ENCODE data around the gene MAVS.

The MAVS gene

GRCh38 chr20:3858689-3859088, 12.1 kb downstream of the MAVS start:
- no peak overlapping the region for H3K27ac Mint-ChIP-seq
- no peaks in the 10 kb centered on the region for H3K4me1 Mint-ChIP-seq (ENCODE audit: low read depth)
- H3K36me3 Mint-ChIP-seq (ENCODE audit: low read depth), result peaks cover 52% of the 10 kb centered on the region
- no peak overlapping the region for H3K4me3 Mint-ChIP-seq
- H3K9me3 Mint-ChIP-seq, result no peaks in the 10 kb centered on the region
- H3K27me3 Mint-ChIP-seq, result no peaks in the 10 kb centered on the region

- peaks cover 58% of the 10 kb centered on the region for H3K36me3 Mint-ChIP-seq (ENCODE audit: low read depth)
- no peaks in the 10 kb centered on the region for H3K4me1 Mint-ChIP-seq (ENCODE audit: low read depth)
- H3K9me3 Mint-ChIP-seq, result no peaks in the 10 kb centered on the region
- no peak overlapping the region for H3K4me3 Mint-ChIP-seq
- no peaks in the 10 kb centered on the region for H3K27me3 Mint-ChIP-seq
- no peak overlapping the region for H3K27ac Mint-ChIP-seq
Measured at GRCh38 chr20:3861191-3861590, 14.6 kb downstream of the MAVS start.

DNA sequence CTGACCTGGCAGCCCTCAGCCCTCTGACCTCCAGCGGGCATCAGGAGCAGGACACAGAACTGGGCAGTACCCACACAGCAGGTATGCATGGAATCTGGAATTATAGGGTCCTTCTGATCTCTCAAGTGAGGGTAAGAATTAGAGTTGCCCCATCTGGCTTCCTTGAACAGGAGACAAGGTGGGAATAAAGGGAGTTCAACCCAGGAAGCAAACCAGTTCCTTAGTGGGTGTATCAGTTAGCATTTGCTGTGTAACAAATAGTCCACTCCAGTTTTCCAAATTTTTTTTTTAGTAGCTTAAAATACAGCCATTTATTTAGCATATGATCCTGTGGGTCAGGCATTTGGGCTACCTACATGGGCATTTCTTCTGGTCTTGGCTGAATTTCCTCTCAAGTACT, 15.7 kb downstream of the MAVS start:
- no peaks in the 10 kb centered on the region for H3K4me1 Mint-ChIP-seq (ENCODE audit: low read depth)
- no peak overlapping the region for H3K4me3 Mint-ChIP-seq
- H3K9me3 Mint-ChIP-seq, result no peaks in the 10 kb centered on the region
- peaks cover 49% of the 10 kb centered on the region for H3K36me3 Mint-ChIP-seq (ENCODE audit: low read depth)
- no peaks in the 10 kb centered on the region for H3K27me3 Mint-ChIP-seq
- no peak overlapping the region for H3K27ac Mint-ChIP-seq

DNA sequence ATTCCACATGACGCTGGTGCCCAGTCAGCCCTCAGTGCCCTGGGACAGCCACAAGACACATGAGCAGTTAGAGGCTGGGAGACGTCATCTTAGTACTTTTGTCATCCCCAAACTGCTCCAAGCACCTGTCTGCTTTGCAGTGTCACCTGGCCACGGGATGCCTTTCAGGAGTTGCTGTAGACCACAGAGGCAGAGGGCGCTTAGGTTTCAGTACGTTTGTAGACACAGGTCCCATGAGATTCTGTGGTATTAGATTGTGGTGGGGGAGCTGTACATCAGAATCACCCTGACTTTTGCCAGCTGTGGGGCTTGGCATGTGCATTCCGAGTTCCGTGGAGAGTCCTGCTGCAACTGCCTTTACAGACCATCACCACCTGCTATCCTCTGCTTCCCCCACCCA, 16.7 kb downstream of the MAVS start:
- Mint-ChIP-seq H3K9me3 (no peaks in the 10 kb centered on the region), H3K4me1 (ENCODE audit: low read depth) (no peaks in the 10 kb centered on the region), H3K4me3 (no peak overlapping the region), H3K27me3 (no peaks in the 10 kb centered on the region), H3K27ac (no peak overlapping the region), H3K36me3 (ENCODE audit: low read depth) (peaks cover 42% of the 10 kb centered on the region)

DNA sequence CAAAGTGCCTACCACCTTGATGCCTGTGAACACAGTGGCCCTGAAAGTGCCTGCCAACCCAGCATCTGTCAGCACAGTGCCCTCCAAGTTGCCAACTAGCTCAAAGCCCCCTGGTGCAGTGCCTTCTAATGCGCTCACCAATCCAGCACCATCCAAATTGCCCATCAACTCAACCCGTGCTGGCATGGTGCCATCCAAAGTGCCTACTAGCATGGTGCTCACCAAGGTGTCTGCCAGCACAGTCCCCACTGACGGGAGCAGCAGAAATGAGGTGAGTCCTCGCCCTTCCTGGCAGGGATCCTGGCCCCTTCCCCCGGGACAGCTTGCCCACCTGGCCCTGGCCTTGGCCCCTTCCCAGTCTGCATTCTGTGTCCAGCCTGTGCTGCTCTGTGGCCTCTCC, 17.9 kb downstream of the MAVS start:
- Mint-ChIP-seq H3K27me3 (no peaks in the 10 kb centered on the region), H3K4me1 (ENCODE audit: low read depth) (no peaks in the 10 kb centered on the region), H3K9me3 (no peaks in the 10 kb centered on the region), H3K27ac (no peak overlapping the region), H3K36me3 (ENCODE audit: low read depth) (peaks cover 35% of the 10 kb centered on the region), H3K4me3 (no peak overlapping the region)

DNA sequence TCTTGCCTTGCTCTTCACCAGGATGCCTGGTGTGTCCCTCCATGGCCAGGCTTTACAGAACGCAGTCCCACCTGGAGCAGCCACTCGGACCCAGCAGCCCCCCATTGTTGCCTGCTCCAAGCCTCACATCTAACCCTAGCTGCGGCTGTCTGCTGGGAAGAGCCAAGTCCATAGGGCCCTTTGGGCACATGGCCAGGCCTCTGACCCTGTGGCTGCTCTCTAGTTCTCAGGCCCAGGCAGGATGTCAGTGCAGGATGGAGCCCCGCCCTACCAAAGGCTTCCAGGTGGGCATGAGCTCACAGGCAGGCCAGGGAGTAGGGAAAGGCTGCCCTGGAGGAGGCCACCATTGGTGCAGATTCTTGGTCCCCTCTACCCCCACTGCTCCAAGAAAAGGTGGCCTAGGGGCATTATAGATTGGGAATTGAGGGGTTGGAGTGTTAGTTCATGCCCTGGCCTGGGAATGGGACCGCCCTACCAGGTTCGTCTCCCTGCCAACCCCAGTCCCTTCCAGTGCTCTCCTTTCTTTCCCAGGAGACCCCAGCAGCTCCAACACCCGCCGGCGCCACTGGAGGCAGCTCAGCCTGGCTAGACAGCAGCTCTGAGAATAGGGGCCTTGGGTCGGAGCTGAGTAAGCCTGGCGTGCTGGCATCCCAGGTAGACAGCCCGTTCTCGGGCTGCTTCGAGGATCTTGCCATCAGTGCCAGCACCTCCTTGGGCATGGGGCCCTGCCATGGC, 18.7 kb downstream of the MAVS start:
- Mint-ChIP-seq H3K9me3 (no peaks in the 10 kb centered on the region), H3K4me1 (ENCODE audit: low read depth) (no peaks in the 10 kb centered on the region), H3K27ac (no peak overlapping the region), H3K27me3 (no peaks in the 10 kb centered on the region), H3K36me3 (ENCODE audit: low read depth) (peaks cover 35% of the 10 kb centered on the region), H3K4me3 (no peak overlapping the region)

- no peak overlapping the region for H3K4me3 Mint-ChIP-seq
- no peaks in the 10 kb centered on the region for H3K9me3 Mint-ChIP-seq
- H3K4me1 Mint-ChIP-seq (ENCODE audit: low read depth), result no peaks in the 10 kb centered on the region
- H3K36me3 Mint-ChIP-seq (ENCODE audit: low read depth), result peaks cover 35% of the 10 kb centered on the region
- no peak overlapping the region for H3K27ac Mint-ChIP-seq
- H3K27me3 Mint-ChIP-seq, result no peaks in the 10 kb centered on the region
Measured at GRCh38 chr20:3865887-3866407, 19.3 kb downstream of the MAVS start.

GRCh38 chr20:3866464-3866863, 19.8 kb downstream of the MAVS start:
- no peaks in the 10 kb centered on the region for H3K9me3 Mint-ChIP-seq
- H3K27me3 Mint-ChIP-seq, result no peaks in the 10 kb centered on the region
- H3K27ac Mint-ChIP-seq, result no peak overlapping the region
- no peaks in the 10 kb centered on the region for H3K4me1 Mint-ChIP-seq (ENCODE audit: low read depth)
- peaks cover 30% of the 10 kb centered on the region for H3K36me3 Mint-ChIP-seq (ENCODE audit: low read depth)
- no peak overlapping the region for H3K4me3 Mint-ChIP-seq

DNA sequence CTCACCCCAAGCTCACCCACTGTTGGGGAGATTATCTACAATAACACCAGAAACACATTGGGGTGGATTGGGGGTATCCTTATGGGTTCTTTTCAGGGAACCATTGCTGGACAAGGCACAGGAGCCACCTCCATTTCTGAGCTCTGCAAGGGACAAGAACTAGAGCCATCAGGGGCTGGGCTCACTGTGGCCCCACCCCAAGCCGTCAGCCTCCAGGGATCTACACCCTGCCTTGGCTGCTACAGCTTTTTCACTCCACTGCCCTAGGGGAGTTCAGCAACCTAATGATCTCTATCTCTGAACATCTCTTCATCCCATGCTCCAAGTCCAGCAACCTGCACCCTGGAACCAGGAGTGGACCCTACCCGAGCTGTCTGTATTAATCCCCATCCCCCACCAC, 21.2 kb downstream of the MAVS start:
- Mint-ChIP-seq H3K27ac (no peak overlapping the region), H3K9me3 (no peaks in the 10 kb centered on the region), H3K4me3 (no peak overlapping the region), H3K4me1 (ENCODE audit: low read depth) (no peaks in the 10 kb centered on the region), H3K36me3 (ENCODE audit: low read depth) (peaks cover 18% of the 10 kb centered on the region), H3K27me3 (no peaks in the 10 kb centered on the region)

- Mint-ChIP-seq H3K36me3 (ENCODE audit: low read depth) (peaks cover 17% of the 10 kb centered on the region), H3K9me3 (no peaks in the 10 kb centered on the region), H3K27me3 (no peaks in the 10 kb centered on the region), H3K4me1 (ENCODE audit: low read depth) (no peaks in the 10 kb centered on the region), H3K4me3 (no peak overlapping the region), H3K27ac (no peak overlapping the region)
Measured at GRCh38 chr20:3869839-3870634, 23.4 kb downstream of the MAVS start.

GRCh38 chr20:3871550-3872265, 25.1 kb downstream of the MAVS start:
- no peaks in the 10 kb centered on the region for H3K9me3 Mint-ChIP-seq
- peaks cover 17% of the 10 kb centered on the region for H3K36me3 Mint-ChIP-seq (ENCODE audit: low read depth)
- H3K27ac Mint-ChIP-seq, result no peak overlapping the region

GRCh38 chr20:3873507-3873906, 26.9 kb downstream of the MAVS start:
- Mint-ChIP-seq H3K27ac (no peak overlapping the region), H3K36me3 (ENCODE audit: low read depth) (peaks cover 21% of the 10 kb centered on the region), H3K4me3 (no peak overlapping the region), H3K4me1 (ENCODE audit: low read depth) (no peaks in the 10 kb centered on the region), H3K27me3 (no peaks in the 10 kb centered on the region), H3K9me3 (no peaks in the 10 kb centered on the region)

More at GRCh38 chr20:3871550-3872265, 25.1 kb downstream of the MAVS start:
- H3K27me3 Mint-ChIP-seq, result no peaks in the 10 kb centered on the region
- no peaks in the 10 kb centered on the region for H3K4me1 Mint-ChIP-seq (ENCODE audit: low read depth)
- no peak overlapping the region for H3K4me3 Mint-ChIP-seq

- H3K36me3 Mint-ChIP-seq (ENCODE audit: low read depth), result peaks cover 25% of the 10 kb centered on the region
Measured at GRCh38 chr20:3874194-3874844, 27.7 kb downstream of the MAVS start.

DNA sequence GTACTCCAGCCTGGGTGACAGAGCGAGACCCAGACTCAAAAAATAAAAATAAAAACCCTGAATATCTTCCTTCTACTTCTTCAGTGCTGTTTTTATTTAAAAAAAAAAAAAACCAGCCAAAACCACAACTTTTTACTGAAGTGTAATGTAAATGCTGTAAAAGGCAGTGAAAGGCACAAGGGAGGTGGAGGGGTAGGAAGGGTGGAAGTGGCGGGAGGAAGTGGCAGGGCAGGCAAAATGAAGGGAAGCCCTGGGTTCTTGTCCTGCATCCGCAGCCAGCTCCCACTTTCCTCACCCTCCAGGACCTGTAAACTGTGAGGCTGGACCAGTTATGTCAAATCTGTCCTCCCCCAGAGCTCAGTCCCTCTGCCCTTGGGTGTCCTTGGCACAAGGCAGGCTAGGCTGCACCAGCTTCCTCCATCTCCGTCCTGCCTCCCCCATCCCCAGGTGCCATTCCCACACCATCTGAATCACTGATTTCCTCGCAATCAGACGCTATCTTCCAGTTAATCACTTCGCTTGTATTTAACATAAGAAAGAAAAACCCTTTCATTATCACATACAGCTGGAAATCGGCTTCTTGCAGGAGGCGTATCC, 28.8 kb downstream of the MAVS start:
- Mint-ChIP-seq H3K27me3 (no peaks in the 10 kb centered on the region), H3K4me3 (no peak overlapping the region), H3K9me3 (no peaks in the 10 kb centered on the region), H3K27ac (no peak overlapping the region), H3K4me1 (ENCODE audit: low read depth) (no peaks in the 10 kb centered on the region), H3K36me3 (ENCODE audit: low read depth) (peaks cover 25% of the 10 kb centered on the region)

More at GRCh38 chr20:3874194-3874844, 27.7 kb downstream of the MAVS start:
- Mint-ChIP-seq H3K9me3 (no peaks in the 10 kb centered on the region), H3K4me1 (ENCODE audit: low read depth) (no peaks in the 10 kb centered on the region), H3K27me3 (no peaks in the 10 kb centered on the region), H3K27ac (no peak overlapping the region), H3K4me3 (no peak overlapping the region)
